T1000 (cell line): ENCODE measurements around the gene SDR39U1.

Source experiments
- DNase-seq: peaks from one replicate; lab custom pipeline; 2025; ENCODE audit warnings: mixed read lengths; lab: John Stamatoyannopoulos, UW

SDR39U1 gene

DNA sequence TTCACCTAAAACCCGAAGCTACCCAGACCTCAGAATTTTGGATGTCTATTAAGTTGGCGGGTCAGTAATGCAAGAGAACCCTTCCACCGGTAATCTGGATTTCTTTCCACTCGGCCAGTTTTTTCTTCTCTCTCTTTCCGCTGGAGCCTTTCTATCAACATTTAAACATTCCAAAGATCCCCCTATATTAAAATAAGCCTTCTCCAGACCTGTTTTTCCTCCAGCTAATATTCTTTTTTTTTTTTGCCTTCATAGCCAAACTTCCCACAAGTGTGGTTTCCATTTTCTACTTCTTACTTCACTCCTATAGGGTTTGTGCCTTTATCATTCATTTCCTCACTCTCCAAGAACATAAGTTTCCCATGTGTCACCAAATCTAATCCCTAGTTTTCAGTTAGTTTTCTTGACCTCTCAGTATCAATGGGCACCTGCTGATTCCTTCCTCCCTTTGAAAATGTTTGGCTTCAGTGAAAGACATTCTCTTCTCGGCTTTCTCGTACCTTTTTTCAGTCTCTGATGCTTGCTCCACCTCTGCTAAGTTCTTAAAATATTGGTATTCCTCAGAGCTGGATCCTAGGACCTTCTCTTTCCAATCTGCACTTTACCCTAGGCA is 583 bp upstream of the SDR39U1 start:
- no peak for DNase-seq

DNA sequence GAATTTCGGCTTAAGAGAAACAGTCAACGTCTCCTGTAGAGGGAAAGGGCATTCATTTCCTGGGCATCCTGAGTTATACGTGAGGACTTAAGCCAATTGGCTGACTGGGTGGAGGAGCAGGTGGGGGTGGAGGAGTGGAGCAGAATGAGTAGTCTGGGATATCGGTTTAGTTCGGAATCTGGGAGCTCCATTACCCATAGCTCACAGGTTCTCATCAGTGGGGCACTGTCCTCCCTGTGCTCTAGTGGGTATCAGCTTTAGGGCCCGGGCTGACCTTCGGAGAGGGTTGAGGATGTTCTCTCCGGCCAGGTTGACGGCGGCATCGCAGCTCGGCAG is 704 bp downstream of the SDR39U1 start:
- DNase-seq: no peak

DNA sequence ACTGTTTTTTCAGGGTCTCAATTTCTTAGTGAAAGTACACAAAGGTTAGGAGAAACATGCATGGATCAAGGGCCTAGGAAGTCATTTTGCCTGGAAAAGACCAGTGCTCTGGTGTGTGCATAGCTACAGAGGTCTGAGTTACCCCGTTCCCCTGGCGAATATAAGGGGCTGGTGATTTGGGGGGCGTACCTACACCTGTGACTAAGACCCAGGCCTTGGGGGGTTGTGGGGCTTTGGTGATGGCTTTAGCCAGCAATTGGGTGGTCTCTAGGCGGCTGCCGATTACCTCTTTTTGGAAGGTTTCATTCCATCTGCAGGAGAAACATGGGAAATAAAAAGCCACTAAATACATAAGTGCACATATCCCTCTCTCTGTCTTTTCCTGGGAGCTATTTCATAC is 1.1 kb downstream of the SDR39U1 start:
- no peak for DNase-seq

DNA sequence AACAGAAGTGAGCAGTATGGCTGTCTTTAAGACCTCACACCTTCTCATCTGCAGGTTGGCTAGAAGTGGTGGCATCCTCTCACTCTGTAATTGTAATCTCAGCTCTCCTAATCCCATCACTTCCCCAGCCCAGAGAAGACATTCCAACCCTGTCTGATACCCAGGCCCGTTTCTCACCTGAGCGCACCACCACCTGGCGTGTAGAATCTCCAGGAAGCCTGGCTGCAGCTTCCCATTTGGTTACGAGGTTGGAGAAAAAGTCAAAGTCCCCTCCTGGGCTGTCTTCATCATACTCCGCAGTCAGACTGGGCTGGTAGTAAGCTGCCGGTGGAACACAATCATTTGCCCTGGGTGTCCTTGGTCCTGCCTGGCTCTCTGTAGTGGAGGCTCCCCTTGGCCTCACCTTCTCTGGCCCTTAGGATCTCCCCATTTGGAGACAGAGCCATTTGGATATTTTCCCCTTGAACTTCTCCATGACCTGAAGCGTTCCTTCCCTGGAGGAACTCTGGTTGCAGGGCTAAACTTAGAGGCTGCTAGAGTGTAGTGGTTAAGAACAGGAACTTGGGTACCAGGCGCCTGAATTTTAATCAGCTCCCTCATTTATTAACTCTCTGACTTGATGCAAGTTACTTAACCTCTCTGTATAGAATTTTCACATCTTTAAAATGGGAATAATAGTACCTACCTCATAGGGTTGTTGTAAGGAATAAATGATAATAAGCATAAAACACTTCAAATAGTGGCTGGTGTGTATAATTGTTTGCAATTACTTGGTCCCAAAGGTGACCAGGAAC is 1.8 kb downstream of the SDR39U1 start:
- no peak for DNase-seq

DNA sequence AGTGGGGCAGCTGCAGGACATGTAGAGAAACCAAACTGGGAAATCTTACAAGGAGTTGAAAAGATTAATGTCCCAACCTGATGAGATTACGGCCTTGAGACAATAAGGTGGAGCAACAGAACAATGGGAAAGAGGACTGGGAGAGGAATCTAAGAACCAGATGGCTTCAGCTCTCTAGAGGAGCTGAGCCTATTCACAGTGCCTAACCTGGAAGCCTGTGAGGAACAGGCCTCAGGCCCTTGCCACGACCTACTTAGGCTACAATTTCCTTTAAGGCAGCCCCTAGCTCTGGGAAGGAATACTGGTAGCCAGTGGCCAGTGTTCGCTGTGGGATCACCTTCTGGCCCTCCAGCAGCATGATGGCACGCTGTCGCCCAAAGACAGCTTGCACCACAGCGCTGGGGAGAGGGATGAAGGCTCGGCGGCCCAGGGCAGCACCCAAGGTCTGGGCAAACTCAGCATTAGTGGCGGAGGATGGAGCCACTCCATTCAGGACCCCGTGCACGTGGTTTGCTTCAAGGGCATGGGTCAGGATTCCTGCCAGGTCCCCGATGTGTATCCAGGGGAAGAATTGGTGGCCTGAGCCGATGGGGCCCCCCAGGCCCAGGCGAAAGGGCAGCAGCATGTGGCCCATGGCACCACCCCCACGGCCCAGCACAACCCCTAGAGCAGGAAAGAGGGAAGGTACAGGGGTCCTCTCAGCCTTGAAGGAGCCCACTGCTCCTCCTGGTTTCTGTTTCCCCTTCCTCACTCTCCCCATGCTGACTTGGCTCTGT is 2.6 kb downstream of the SDR39U1 start:
- DNase-seq: no peak

DNA sequence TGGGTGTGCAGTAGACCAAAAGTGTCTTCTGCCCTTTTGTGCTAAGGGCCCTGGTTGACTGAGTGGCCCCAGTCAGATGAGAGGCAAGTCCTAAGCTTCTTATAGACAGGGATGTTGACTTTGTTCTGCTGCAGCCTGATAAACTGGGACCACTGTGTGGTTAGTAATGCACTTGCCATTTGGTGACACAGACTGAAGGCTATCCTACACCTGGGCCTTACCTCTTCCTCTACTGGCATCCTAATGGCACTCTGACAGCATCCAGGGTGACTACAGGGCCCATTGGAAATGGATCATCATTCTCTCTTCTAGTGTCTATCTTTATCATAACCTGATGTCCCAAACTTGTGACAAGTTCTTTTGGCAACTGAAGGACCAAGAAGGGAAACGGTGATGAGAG is 3.3 kb downstream of the SDR39U1 start:
- DNase-seq: no peak

DNA sequence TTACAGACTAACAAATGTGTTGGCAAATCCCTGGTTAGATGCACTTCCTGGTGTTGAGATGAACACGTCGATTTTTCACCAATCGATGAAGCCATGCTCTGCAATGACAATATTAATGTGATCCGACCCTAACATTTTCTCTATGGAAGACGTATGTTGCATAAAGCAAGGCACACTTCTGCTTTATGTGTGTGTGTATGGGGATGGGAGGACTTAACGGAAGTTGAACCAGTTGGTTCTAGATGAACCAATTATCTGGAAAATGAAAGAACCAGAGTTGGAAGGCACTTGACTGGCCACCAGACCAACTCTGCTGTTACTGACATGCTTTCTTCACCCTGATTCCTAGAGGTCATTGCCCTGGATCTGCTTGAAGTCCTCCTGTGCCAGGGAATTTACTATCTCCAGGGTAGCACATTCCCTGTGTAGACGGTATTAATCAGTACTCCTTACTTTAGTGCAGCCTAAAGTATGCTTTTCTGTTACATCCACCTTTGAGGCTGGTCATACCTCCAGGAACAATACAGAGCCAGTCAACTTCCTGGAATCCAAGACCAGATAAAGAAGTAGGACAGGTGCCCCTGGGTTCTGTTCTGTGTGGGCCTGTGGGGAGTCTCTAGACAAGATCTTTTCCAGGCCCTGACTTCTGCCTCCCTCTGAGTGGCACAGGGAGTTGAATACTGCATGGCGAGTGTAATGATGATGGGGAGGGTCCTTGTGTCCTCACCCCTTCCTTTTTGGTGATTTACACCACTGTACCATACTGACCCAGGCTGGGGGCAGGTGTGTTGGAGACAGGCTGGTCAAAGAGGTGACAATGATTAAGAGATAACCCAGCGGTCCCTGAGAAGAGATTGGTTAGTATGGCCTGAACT is 4.1 kb downstream of the SDR39U1 start:
- no peak for DNase-seq

DNA sequence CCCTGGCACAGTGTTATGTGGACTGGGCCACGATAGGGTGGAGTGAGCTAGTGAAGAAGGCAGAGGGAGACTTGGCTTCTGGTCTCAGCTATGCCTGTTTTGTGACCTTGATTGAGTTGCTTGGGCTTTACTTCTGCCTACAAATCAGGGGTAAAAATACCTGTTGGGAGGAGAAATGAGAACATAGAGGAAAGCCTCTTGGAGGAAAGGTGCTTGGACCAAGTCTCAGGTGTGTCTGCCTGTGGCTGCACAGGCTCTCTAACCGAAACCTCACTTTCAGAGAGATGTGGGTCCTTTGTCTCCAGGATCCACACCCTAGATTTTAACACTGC is 4.9 kb downstream of the SDR39U1 start:
- no peak for DNase-seq

DNA sequence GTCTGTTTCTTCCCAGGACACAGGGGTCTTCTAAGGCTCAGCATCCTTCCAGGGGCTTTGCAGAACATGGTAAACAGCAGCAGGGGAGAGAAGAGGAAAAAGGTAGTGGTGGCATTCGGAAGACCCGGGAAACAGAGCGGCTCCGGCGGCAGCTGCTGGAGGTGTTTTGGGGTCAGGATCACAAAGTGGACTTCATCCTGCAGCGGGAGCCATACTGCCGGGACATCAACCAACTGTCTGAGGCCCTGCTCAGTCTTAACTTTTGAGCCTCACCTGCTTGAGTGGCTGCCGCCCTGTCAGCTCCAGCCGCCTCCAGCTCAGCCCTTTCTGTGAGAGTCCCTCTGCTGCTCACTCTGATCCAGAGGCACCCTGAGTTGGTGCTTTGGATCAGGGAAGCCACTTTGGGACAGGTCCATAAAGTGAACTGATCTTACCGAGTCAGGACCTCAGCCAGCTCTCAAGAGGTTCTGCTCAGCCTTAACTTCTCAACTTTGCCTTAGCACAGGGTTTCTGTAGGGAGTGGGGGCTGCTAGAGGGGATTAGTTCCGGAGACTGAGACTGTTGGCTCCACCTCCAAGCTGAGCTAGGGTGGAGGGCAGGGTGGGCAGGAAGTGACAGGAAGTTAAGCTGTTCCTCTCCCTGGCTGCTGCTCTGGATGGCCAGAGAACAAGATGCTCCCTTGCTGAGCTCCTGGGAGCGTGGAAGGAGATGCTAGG is 5.4 kb downstream of the SDR39U1 start:
- DNase-seq: no peak

DNA sequence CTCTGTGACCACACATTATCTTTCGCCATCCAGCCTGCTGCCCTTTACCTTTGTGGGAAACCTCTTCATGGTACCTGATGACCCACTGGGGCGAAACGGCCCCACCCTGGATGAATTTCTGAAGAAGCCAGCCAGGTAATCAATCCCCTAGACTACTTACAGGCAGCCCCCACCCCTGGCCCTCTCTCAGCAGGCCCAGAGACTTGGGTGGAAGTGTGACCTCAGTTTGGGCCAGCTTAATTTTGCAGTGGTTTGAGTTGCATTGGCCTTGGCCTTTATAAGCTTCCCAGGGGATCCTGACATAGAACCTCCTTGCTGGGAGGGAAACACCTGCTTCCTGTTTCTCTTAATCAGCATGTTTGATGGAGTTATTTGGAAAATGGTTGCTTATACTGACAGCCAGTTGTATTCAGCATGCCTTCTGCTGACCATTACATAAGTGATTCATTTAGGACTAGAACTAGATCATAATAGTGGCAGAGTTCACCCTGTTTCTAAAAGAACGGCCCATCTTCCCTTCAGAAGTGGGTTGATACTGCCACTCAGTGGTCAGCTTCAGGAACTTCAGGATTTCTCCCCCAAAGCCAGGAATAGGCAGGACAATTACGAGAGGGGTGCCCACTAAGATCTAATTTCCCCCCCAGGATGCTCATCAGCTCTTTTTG is 6.1 kb downstream of the SDR39U1 start:
- peak; percentile 8 for DNase-seq

DNA sequence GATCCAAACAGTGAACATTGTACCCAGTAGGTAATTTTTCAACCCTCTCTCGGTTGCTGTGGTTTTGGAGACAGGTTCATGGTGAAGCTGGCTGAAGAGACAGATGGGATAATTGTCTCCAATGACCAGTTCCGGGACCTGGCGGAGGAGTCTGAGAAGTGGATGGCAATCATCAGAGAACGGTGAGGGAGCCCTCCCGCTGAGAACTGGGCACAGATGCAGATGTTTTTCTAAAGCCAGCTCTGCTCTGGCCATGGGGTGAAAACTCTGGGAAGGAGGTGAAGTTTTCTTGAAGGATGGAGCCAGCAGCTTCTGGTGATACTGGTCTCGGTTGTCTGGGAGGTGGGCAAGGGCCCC is 6.6 kb downstream of the SDR39U1 start:
- no peak for DNase-seq

DNA sequence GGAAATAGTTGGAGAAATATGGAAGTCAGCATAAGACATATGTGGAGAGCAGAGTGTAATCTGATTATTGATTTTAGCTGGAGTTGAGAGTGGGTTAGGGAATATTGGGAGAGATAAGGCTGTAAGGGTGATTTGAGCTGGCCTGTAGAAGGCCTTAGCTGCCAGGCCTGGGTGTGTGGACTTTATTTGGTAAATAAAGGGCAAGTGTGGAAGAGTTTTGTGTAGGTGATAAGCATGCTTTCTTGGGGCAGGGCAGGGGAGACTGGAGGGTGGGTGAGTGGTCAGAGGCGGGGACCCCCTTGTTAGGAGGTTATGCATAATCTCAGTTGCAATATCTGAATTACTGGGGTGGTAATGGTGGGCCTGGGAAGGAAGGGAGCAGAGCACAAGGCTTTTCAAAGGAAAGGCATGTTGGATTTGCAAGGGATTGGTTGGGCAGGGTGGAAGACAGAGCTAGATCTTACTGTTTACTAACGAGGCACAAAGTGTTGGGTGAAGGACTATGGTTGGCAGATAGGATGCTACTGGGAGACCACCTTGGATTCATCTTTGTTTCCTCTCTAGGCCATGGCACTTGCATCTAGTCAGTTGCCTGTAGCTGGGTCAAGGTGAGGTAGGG is 7.3 kb downstream of the SDR39U1 start:
- DNase-seq: no peak

DNA sequence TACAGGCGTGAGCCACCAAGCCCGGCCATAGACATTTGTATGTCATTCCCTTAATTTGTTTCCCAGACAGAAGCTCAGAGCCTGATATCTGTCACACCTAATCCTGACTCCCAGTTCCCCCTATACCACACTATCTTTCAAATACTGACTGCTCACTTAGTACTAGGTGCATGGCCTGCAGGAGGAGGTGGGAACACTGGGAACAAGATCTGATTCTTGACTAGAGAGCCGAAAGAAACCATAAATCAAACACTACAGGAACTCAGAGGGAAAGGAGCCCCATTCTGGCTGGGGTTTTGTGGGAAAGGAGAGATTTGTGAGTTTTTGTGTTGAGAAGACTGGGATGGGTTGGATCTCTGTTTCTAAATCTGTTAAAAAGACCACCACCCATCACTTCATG is 7.9 kb downstream of the SDR39U1 start:
- DNase-seq: no peak

DNA sequence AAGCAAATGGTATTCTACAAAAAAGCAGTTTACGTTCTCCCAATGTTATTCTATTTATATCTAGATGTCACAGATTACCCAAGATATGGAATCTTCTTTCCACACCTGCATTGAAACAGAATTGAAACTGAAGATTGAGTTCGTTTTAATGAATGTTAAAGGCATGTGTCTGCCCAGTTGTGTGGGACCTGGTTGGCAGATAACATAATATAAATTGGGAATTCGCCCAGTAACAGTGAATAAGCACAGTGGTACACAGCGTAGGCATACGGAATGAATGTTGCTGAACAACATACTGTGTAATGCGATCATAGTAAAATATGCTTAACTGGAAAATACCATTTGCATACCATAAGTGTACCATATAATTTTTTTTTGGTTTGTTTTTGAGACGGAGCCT is 8.5 kb downstream of the SDR39U1 start:
- no peak for DNase-seq

DNA sequence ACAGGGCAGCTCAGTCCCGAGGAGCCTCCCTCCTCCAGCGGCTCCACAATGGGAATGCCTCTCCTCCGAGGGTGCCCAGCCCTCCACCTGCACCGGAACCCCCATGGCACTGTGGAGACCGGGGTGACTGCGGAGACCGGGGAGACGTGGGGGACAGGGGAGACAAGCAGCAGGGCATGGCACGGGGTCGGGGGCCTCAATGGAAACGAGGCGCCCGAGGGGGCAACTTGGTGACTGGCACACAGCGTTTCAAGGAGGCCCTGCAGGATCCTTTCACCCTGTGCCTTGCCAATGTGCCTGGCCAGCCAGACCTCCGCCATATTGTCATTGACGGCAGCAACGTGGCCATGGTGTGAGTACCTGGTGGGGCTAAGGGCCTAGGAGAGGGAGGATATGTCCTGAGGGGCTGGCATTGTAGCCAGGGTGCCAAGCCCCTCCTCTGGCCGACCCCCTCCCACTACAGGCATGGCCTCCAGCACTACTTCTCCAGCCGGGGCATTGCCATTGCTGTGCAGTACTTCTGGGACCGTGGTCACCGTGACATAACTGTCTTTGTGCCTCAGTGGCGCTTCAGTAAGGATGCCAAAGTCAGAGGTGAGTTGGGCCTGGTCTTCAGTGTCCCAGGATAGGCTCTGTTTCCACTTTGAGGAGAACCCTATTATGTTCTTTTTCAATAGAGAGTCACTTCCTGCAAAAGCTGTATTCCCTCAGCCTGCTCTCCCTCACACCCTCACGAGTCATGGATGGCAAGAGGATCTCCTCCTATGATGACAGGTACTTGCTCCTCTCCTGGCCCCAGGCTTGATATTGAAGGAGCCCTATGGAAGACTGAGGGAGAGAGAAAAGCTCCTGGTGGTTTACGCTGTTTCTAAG is 10.1 kb downstream of the SDR39U1 start:
- DNase-seq: no peak

DNA sequence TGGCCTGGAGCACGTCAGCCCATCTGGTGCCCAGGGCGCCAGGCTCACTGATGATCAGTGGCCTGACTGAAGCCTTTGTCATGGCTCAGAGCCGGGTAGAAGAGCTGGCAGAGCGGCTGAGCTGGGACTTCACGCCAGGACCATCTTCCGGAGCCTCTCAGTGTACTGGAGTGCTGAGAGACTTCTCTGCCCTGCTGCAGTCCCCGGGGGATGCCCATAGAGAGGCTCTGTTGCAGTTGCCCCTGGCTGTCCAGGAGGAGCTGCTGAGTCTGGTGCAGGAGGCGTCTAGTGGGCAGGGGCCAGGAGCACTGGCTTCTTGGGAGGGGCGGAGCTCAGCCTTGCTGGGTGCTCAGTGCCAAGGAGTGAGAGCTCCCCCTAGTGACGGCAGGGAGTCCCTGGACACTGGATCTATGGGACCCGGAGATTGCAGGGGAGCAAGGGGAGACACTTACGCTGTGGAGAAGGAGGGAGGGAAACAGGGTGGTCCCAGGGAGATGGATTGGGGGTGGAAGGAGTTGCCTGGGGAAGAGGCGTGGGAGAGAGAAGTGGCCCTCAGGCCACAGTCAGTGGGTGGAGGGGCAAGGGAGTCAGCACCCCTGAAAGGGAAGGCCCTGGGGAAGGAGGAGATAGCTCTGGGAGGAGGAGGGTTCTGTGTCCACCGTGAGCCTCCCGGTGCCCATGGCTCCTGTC is 10.9 kb downstream of the SDR39U1 start:
- DNase-seq: peak; percentile 89

DNA sequence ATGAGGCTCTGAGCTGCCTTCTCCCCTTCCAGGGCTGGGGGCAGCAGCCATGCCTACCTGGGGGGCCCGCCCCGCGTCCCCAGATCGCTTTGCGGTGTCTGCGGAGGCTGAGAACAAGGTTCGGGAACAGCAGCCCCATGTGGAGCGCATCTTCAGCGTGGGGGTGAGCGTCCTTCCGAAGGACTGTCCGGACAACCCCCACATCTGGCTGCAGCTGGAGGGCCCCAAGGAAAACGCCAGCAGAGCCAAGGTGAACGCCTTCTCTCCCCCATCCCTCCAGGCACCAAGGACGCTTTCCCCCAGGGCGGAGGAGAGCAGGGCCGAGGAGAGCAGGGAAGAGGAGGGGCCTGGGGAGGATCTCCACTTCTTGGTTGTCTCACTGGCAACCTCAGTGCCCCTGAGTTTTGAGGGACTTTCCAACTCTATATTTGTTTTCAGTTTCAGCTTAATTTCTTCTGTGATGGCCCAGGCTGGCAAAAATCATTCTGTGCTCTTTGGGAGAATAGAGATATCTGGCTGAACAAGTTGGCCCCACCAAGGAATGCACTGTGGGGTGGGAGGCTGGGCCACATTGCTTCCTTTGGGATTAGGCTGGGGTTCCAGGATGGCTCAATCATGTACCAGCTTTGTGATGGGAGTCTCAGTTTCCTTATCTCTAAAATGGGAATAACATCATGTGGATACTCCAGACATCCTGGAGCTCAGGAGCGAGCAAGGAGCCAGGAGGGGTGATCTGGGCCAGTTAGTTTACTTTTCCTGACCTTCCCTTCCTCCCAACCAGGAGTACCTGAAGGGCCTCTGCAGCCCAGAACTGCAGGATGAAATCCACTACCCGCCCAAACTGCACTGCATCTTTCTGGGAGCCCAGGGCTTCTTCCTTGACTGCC is 11.7 kb downstream of the SDR39U1 start:
- DNase-seq: no peak

DNA sequence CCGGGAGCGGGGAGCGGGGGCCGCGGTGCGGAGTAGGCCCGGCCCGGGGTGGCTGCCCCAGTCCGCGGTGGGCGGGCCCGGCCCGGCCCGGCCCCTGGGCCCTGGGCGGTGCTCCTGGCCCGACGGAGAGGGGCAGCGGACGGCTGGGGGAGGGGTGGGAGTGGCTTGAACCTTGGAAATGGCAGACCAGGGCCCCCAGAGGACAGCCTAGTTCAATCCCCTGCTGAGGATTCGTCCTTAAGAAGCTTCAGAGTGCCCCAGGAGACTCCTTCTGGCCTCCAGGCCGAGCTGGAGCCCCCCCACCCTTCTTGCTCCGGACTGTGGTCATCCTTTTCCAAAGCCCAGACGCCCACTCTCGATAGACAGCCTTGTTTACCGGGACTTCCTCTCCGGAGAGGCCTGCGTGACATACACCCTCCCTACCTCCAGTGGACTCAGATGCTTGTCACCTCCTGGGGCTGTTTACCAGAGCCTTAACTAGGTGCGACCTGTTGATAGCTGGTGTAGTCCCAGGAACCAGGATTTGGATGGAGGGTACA is 12.4 kb downstream of the SDR39U1 start:
- DNase-seq: peak; percentile 86
